HEK293 (cell line): Measurements from ENCODE around the gene NLGN1.

Source experiments
- CTCF ChIA-PET: fragments of 350-600 bp; formaldehyde crosslinking; extraction: SDS; loops from one replicate; lab custom pipeline; 2021; ENCODE audit warnings: antibody characterized with exemption; lab: Yijun Ruan, JAX
- POLR2A ChIA-PET: fragments of 300-600 bp; formaldehyde crosslinking; extraction: SDS; loops from one replicate; lab custom pipeline; 2020; ENCODE audit warnings: antibody characterized with exemption, inconsistent platforms; lab: Yijun Ruan, JAX
- H3K27ac ChIP-seq: fragments of 200-500 bp; sonication (Bioruptor generic); 2 replicates; pipeline ENCODE4 v1.5.1; 2014; ENCODE audit warnings: low read depth, low read length, control low read depth, inconsistent platforms; ENCODE audit errors: extremely low read depth
- H3K36me3 ChIP-seq, 2 experiments: fragments of 200-500 bp in 1 of 2; sonication (Bioruptor generic) in 1 of 2; 1 replicate in 1 of 2; 2 replicates in 1 of 2; pipeline ENCODE4 v1.5.1; 2014 to 2017; ENCODE audit warnings: inconsistent platforms in 2 of 2, low read length in 2 of 2; ENCODE audit not compliant: control insufficient read depth in 2 of 2, insufficient read depth in 1 of 2
- H3K4me1 ChIP-seq: fragments of 200-500 bp; sonication (Bioruptor generic); 2 replicates; pipeline ENCODE4 v1.5.1; 2014; ENCODE audit warnings: mild to moderate bottlenecking, low read length, inconsistent platforms; ENCODE audit not compliant: control insufficient read depth, insufficient read depth
- H3K4me3 ChIP-seq: 2 replicates; pipeline ENCODE4 v1.5.1; 2011; ENCODE audit warnings: low read depth, mild to moderate bottlenecking, control low read depth, low read length, moderate library complexity
- H3K9me3 ChIP-seq: fragments of 200-500 bp; sonication (Bioruptor generic); 2 replicates; pipeline ENCODE4 v1.5.1; 2014; ENCODE audit warnings: low read depth, low read length, inconsistent platforms; ENCODE audit not compliant: control insufficient read depth, insufficient read depth
- AEBP2 ChIP-seq: fragments of 450-650 bp; formaldehyde crosslinking; IDR thresholded peaks from 2 replicates; pipeline ENCODE4 v1.5.1; 2016; ENCODE audit warnings: missing biosample characterization, missing genetic modification characterization, borderline replicate concordance
- BCL11B ChIP-seq: fragments of 450-650 bp; formaldehyde crosslinking; IDR thresholded peaks from 2 replicates; pipeline ENCODE4 v1.5.1; 2016; ENCODE audit warnings: low read depth, missing biosample characterization, missing genetic modification characterization
- GFI1B ChIP-seq: fragments of 450-650 bp; formaldehyde crosslinking; IDR thresholded peaks from 2 replicates; pipeline ENCODE4 v1.5.1; 2016; ENCODE audit warnings: missing biosample characterization, missing genetic modification characterization
- GLI4 ChIP-seq: fragments of 450-650 bp; formaldehyde crosslinking; IDR thresholded peaks from 2 replicates; pipeline ENCODE4 v1.5.1; 2016; ENCODE audit warnings: missing biosample characterization, missing genetic modification characterization
- GLIS2 ChIP-seq: fragments of 450-650 bp; formaldehyde crosslinking; IDR thresholded peaks from 2 replicates; pipeline ENCODE4 v1.5.1; 2016; ENCODE audit warnings: missing biosample characterization, missing genetic modification characterization
- KLF1 ChIP-seq: fragments of 450-650 bp; formaldehyde crosslinking; IDR thresholded peaks from 2 replicates; pipeline ENCODE4 v1.5.1; 2016; ENCODE audit warnings: missing biosample characterization, missing genetic modification characterization
- KLF16 ChIP-seq: fragments of 450-650 bp; formaldehyde crosslinking; IDR thresholded peaks from 2 replicates; pipeline ENCODE4 v1.5.1; 2017; ENCODE audit warnings: missing biosample characterization, missing genetic modification characterization
- MZF1 ChIP-seq: fragments of 450-650 bp; formaldehyde crosslinking; IDR thresholded peaks from 2 replicates; pipeline ENCODE4 v1.5.1; 2017; ENCODE audit warnings: missing biosample characterization, missing genetic modification characterization, borderline replicate concordance
- PRDM1 ChIP-seq: fragments of 450-650 bp; formaldehyde crosslinking; IDR thresholded peaks from 2 replicates; pipeline ENCODE4; 2016; ENCODE audit warnings: missing biosample characterization, missing genetic modification characterization
- PRDM2 ChIP-seq: fragments of 450-650 bp; formaldehyde crosslinking; IDR thresholded peaks from 2 replicates; pipeline ENCODE4 v1.5.1; 2016; ENCODE audit warnings: missing biosample characterization, missing genetic modification characterization, borderline replicate concordance
- SALL2 ChIP-seq: fragments of 450-650 bp; formaldehyde crosslinking; IDR thresholded peaks from 2 replicates; pipeline ENCODE4 v1.5.0; 2017; ENCODE audit warnings: missing biosample characterization, mild to moderate bottlenecking, missing genetic modification characterization, borderline replicate concordance
- SCRT2 ChIP-seq: fragments of 450-650 bp; formaldehyde crosslinking; IDR thresholded peaks from 2 replicates; pipeline ENCODE4 v1.5.1; 2016; ENCODE audit warnings: missing biosample characterization, missing genetic modification characterization
- SP7 ChIP-seq: fragments of 450-650 bp; formaldehyde crosslinking; IDR thresholded peaks from 2 replicates; pipeline ENCODE4 v1.5.1; 2016; ENCODE audit warnings: missing biosample characterization, missing genetic modification characterization
- ZNF169 ChIP-seq: fragments of 450-650 bp; formaldehyde crosslinking; IDR thresholded peaks from 2 replicates; pipeline ENCODE4 v1.5.1; 2016; ENCODE audit warnings: missing biosample characterization, missing genetic modification characterization
- ZNF292 ChIP-seq: fragments of 450-650 bp; formaldehyde crosslinking; IDR thresholded peaks from 2 replicates; pipeline ENCODE4 v1.5.1; 2016; ENCODE audit warnings: low read depth, missing biosample characterization, missing genetic modification characterization, borderline replicate concordance
- ZNF366 ChIP-seq: fragments of 450-650 bp; formaldehyde crosslinking; conservative IDR thresholded peaks from 2 replicates; pipeline ENCODE4 v1.5.1; 2016; ENCODE audit warnings: missing biosample characterization, missing genetic modification characterization
- ZNF426 ChIP-seq: fragments of 450-650 bp; formaldehyde crosslinking; IDR thresholded peaks from 2 replicates; pipeline ENCODE4 v1.5.1; 2017; ENCODE audit warnings: missing biosample characterization, missing genetic modification characterization, mild to moderate bottlenecking, inconsistent platforms, moderate library complexity
- ZNF473 ChIP-seq: fragments of 450-650 bp; formaldehyde crosslinking; IDR thresholded peaks from 2 replicates; pipeline ENCODE4 v1.5.1; 2017; ENCODE audit warnings: missing biosample characterization, missing genetic modification characterization
- ZNF530 ChIP-seq: fragments of 450-650 bp; formaldehyde crosslinking; IDR thresholded peaks from 2 replicates; pipeline ENCODE4 v1.5.1; 2016; ENCODE audit warnings: low read depth, missing biosample characterization, missing genetic modification characterization
- ZNF623 ChIP-seq: fragments of 450-650 bp; formaldehyde crosslinking; IDR thresholded peaks from 2 replicates; pipeline ENCODE4 v1.5.1; 2016; ENCODE audit warnings: missing biosample characterization, missing genetic modification characterization
- ZNF626 ChIP-seq: fragments of 450-650 bp; sonication (Bioruptor Pico); formaldehyde crosslinking; IDR thresholded peaks from 2 replicates; pipeline ENCODE4 v1.5.1; 2018; ENCODE audit warnings: missing biosample characterization, missing genetic modification characterization, inconsistent platforms
- ZNF664 ChIP-seq: fragments of 450-650 bp; formaldehyde crosslinking; IDR thresholded peaks from 2 replicates; pipeline ENCODE4 v1.5.1; 2016; ENCODE audit warnings: missing biosample characterization, missing genetic modification characterization
- ZNF670 ChIP-seq: fragments of 450-650 bp; formaldehyde crosslinking; IDR thresholded peaks from 2 replicates; pipeline ENCODE4 v1.5.1; 2016; ENCODE audit warnings: missing biosample characterization, missing genetic modification characterization, low read depth
- ZNF747 ChIP-seq: fragments of 450-650 bp; formaldehyde crosslinking; IDR thresholded peaks from 2 replicates; pipeline ENCODE4 v1.5.1; 2016; ENCODE audit warnings: missing biosample characterization, missing genetic modification characterization
- ZNF776 ChIP-seq: fragments of 450-650 bp; formaldehyde crosslinking; IDR thresholded peaks from 2 replicates; pipeline ENCODE4 v1.5.0; 2017; ENCODE audit warnings: missing biosample characterization, missing genetic modification characterization, borderline replicate concordance
- ZNF837 ChIP-seq: fragments of 450-650 bp; formaldehyde crosslinking; IDR thresholded peaks from 2 replicates; pipeline ENCODE4 v1.5.1; 2016; ENCODE audit warnings: missing biosample characterization, missing genetic modification characterization
- ZSCAN30 ChIP-seq: fragments of 450-650 bp; IDR thresholded peaks from 2 replicates; pipeline ENCODE4 v1.5.1; 2018; ENCODE audit warnings: missing biosample characterization, mild to moderate bottlenecking, missing genetic modification characterization, moderate library complexity
- TF ChIP-seq, protein P1 (sequence below): fragments of 450-650 bp; IDR thresholded peaks from 2 replicates; pipeline ENCODE4 v1.5.1; 2018; ENCODE audit warnings: missing biosample characterization, mild to moderate bottlenecking, missing genetic modification characterization

Gene NLGN1

DNA sequence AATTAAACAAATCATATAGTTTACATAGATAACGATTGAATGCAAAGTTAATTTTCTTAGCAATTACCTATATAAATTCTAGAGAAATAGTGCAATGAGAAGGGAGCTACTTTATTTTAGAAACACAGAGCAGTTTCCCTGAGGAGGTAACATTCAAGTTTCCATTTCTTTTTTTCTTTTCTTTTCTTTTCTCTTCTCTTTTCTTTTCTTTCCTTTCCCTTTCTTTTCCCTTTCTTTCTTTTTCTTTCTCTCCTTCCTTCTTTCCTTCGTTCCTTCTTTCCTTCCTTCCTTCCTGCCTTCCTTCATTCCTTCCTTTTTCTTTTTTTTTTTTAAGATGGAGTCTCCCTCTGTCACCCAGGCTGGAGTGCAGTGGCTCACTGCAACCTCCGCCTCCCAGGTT, 417.3 kb downstream of the NLGN1 start:
- CTCF ChIA-PET: no interaction called here
- TF ChIP-seq ZNF530 (tag by site-specific recombination): no peak
- peak; percentile 98 for TF ChIP-seq PRDM1 (tag by site-specific recombination)
- 0 out of 2 replicates have a peak, but pooled peaks have one; percentile 50 for TF ChIP-seq ZNF366 (tag by site-specific recombination)
- no peak overlapping the region for H3K27ac ChIP-seq
- no peak overlapping the region for H3K4me3 ChIP-seq
- H3K9me3 ChIP-seq: no peaks in the 10 kb centered on the region
- H3K36me3 ChIP-seq: no peaks in the 10 kb centered on the region
- no peaks in the 10 kb centered on the region for H3K4me1 ChIP-seq
- POLR2A ChIA-PET: no interaction called here

- Histone ChIP-seq H3K4me1 (no peaks in the 10 kb centered on the region), H3K4me3 (no peak overlapping the region)
Measured at GRCh38 chr3:173819368-173819767, 421.8 kb downstream of the NLGN1 start.

GRCh38 chr3:173823911-173824460, 426.4 kb downstream of the NLGN1 start:
- no peak overlapping the region for H3K4me3 ChIP-seq
- H3K36me3 ChIP-seq: no peaks in the 10 kb centered on the region
- POLR2A ChIA-PET: no interaction called here
- H3K27ac ChIP-seq: no peak overlapping the region
- CTCF ChIA-PET: no interaction called here
- H3K4me1 ChIP-seq: no peaks in the 10 kb centered on the region
- H3K9me3 ChIP-seq: no peaks in the 10 kb centered on the region
- TF ChIP-seq ZNF837 (tag by site-specific recombination): no peak
- no peak for TF ChIP-seq MZF1 (tag by site-specific recombination)
- TF ChIP-seq, protein P1, sequence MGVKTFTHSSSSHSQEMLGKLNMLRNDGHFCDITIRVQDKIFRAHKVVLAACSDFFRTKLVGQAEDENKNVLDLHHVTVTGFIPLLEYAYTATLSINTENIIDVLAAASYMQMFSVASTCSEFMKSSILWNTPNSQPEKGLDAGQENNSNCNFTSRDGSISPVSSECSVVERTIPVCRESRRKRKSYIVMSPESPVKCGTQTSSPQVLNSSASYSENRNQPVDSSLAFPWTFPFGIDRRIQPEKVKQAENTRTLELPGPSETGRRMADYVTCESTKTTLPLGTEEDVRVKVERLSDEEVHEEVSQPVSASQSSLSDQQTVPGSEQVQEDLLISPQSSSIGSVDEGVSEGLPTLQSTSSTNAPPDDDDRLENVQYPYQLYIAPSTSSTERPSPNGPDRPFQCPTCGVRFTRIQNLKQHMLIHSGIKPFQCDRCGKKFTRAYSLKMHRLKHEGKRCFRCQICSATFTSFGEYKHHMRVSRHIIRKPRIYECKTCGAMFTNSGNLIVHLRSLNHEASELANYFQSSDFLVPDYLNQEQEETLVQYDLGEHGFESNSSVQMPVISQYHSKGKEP: no peak
- TF ChIP-seq SP7: no peak
- TF ChIP-seq ZNF747 (tag by site-specific recombination): no peak
- no peak for TF ChIP-seq SCRT2 (tag by site-specific recombination)
- TF ChIP-seq ZNF292 (tag by site-specific recombination): no peak
- no peak for TF ChIP-seq ZNF426 (tag by site-specific recombination)
- no peak for TF ChIP-seq PRDM2 (tag by site-specific recombination)
- TF ChIP-seq GLIS2: no peak
- TF ChIP-seq ZSCAN30 (tag by site-specific recombination): no peak
- no peak for TF ChIP-seq ZNF776
- no peak for TF ChIP-seq ZNF473 (tag by site-specific recombination)
- no peak for TF ChIP-seq GFI1B (tag by site-specific recombination)

More at GRCh38 chr3:173819368-173819767, 421.8 kb downstream of the NLGN1 start:
- CTCF ChIA-PET: no interaction called here
- H3K27ac ChIP-seq: no peak overlapping the region
- no peaks in the 10 kb centered on the region for H3K9me3 ChIP-seq
- no peaks in the 10 kb centered on the region for H3K36me3 ChIP-seq
- no peak for TF ChIP-seq ZNF670
- TF ChIP-seq KLF16 (tag by site-specific recombination): no peak
- no peak for TF ChIP-seq SALL2 (tag by site-specific recombination)
- TF ChIP-seq ZNF292 (tag by site-specific recombination): no peak
- no peak for TF ChIP-seq GLI4 (tag by site-specific recombination)
- no peak for TF ChIP-seq KLF1
- no peak for TF ChIP-seq AEBP2
- no peak for TF ChIP-seq BCL11B
- TF ChIP-seq ZNF623 (tag by site-specific recombination): no peak
- no peak for TF ChIP-seq ZNF626
- TF ChIP-seq ZNF473 (tag by site-specific recombination): no peak
- no peak for TF ChIP-seq ZNF664 (tag by site-specific recombination)
- no peak for TF ChIP-seq ZNF169 (tag by site-specific recombination)
- POLR2A ChIA-PET: no interaction called here
